NCI-H146 (cell line): ENCODE measurements around the gene LDHB.
"Not testable (repeated sequence)": the region's sequence is repeated elsewhere in the genome, so short reads cannot be mapped to it uniquely, and the experiment has no call there.

Experiments
- DNase-seq: peaks from one replicate; lab custom pipeline; 2025; lab: John Stamatoyannopoulos, UW

LDHB gene

DNA sequence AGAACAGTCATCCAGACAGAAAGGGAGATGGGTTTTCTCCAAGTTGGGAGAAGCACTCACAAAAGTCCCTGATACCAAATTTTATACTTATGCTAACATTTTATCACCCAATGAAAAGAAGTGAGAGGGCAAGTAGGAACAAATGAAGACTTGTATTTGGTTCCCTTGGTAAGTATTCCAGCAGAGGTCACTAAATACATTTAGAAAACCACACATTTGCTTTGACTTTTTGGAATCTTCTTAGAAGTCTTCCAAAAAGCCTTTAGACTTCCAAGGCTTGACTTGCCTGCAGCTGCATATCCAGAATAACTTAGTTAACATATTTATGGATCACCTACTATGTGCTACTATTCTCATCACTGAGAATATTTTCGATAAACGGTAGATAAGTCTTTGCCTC, 49.9 kb downstream of the LDHB start:
- no peak for DNase-seq

DNA sequence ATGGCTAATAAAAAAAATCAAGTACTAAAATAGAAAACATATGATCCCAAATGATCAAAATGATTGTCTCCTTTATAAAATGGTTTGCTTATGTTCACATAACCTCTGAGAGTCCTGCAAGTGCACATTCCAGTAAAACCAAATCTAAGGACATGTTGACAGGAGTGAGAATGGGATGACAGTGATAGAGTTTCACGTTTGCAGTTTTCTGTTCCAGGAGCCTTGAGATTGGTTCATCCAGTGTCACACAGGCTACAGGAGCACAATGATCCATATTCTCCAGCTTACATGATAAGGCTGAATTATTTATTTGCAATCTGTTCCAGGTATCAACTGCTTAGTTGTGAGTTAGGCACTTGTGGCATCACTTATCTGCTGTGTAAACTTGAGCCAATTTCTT, 51.5 kb downstream of the LDHB start:
- DNase-seq: no peak

DNA sequence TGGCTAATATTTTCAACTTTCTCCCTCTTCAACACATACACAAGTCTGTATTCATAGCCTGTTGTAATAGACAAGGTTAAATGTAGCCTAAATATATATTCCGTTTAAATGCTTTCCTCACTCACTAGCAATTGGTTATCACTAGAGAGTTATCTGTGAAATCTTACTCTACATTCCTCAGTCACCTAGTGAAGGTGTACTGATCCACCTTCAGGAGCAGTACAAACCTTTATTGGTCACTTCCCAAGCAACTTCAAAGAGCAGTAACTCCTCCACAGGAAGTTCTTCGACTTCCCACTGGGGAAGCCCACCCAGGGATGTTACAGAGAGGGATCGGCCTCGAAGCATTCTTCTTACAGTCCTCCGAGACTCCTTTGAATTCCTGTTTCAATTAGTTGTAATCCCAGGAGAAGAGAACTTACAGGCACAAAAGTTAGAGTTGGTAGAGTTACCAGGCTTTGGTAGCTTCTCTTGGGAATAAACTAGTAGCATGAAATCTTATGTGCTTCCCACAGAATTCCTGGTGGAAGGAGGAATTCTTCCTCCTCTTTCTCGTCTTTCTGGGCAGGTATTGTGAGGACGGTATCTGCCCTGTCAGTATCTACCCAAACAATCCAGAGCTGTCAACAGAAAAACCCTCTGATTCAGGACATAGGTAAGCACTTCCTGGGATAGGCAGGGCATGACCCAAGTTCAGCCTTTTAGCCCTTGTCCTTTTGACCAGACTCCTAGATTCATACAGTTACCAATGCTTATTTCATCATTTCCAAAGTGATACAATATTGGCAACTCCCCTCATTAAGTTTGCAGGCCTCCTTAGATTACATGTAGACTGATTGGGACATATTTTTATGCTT, 53.2 kb downstream of the LDHB start, which contains the start of gene GYS2:
Gene GYS2 (minus strand): TSS at position 603 of the 857 bp plus-strand sequence. CDS start 255 bp downstream, at position 348.
- no peak for DNase-seq

DNA sequence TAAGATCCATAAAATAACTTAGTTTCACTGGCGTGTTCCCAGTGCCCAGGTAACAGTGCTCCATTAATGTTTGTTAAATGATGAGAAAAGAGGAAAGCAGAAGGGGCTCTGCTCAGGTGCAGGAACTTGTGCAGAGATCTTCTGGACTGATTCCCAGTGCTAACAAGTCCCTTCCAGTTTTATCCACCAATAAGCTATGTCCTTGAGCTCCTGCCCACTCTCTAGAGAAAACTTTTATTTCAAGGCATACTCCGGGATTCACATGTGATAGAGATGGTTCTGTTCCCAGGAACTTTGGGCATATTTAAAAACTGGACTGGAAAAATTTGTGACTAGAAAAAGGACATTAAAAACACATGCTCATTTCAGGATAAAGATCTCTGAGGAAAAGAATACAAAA, 54.9 kb downstream of the LDHB start:
- no peak for DNase-seq

DNA sequence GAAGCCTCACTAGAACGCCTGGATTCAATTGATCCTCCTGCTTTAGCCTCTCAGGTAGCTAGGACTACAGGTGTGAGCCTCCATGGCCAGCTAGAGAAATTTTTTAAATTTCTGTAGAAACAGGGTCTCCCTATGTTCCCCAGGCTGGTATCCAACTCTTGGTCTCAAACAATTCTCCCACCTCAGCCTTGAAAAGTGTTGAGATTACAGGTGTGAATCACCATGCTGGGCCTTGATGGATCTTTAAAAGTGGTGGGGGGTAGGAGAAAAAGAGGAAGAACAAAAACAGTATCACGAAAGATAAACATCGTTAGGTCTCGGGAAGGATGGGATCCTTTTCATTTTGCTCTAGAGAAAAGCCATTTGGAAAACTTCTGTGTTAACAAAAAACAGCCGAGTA, 57.4 kb downstream of the LDHB start:
- no peak for DNase-seq

DNA sequence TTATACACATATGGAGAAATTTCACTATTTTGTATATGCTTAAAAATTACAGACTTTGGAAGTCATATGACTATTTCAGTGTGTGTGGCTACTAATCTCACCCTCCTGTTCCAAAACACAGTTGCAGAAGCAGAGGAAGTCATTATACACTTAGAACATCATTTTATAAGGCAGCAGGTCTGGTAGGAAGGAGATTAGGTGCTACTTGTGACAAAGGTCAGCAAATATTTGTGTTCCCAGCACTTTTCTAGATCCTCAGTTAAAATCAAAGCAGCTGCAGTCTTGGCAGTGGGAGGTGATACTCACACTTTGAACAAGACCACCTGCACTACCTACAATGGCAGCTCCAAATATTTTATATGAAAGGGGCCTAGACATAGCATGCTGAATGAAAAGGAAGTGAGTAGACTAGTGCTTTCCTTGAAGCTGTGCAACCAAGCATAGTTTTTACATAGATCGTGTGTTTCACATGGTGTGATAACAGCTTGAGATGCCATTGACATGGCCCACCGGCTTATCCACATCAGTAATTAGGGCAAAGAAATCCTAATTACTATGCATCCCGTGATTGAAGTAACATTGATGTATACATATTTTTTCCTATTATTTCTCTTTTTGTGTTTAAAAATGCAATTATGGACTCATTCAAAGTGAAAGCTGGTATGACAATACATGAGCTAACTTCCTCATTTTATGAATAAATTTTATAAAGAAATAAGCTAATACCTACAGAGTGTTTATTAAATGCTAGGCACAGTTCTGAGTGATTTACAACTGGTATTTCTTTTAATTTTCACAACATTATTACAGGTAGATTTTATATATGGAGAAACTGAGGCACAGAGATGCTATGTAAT, 58.3 kb downstream of the LDHB start:
- DNase-seq: no peak

DNA sequence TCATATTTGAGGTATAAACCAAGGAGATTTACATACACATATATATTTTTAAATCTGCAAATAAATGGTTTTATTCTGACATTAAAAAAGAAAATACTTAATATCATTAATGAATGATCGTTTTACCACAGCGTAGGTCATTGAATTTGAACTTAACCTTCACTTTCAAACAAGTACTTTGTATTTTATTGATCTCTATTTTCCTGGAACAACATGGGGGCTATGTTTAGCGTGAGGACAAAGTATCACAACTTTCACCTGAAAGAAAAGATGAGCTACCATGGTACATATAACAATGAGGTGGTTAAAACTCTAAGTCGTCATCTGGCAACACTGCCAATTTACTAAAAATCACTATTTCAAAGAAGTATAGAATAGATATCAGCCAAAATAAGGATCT, 59.0 kb downstream of the LDHB start:
- DNase-seq: no peak

DNA sequence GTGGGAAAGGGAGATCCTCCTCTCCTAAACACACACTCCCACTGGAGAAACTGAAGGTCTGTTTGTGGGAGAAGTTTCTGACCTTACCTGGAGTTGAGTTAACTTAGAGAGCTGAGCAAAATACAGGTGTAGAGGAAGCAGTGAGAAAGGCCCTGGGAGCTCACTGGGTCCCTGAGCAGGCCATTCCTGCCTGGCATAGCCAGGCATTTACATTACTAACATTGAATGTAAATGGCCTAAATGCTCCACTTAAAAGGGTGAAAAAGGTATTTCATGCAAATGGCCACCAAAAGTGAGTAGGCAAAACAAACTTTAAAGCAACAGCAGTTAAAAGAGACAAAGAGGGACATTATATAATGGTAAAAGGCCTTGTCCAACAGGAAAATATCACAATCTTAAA, 62.3 kb downstream of the LDHB start:
- DNase-seq: not testable (repeated sequence)

DNA sequence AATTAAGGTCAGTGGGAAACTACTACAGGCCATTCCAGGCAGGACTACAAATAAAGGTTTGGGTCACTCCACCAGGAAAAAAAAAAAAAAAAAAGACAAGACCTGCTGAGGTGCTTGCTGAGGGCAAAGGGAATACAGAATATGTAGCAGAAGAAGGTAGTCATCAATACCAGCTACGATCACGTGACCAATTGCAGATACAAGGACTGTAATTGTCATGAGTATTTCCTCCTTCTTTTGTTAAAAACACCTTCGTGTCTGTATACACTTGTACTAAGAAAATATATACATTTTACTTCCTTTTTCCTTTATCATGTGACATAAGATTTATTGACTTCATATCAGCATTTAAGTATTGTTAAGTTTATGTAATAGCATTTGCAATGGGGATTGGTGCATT, 72.2 kb downstream of the LDHB start:
- DNase-seq: no peak
